SJCRH30 (cell line): ENCODE measurements around the gene ACTN1. TPM values are rescaled to one million over a fixed set of nuclear protein-coding genes. Genes with fewer than 3 reads are reported as not detected.

ENCODE experiments used
- DNase-seq, 2 experiments: peaks; one replicate each; pipeline ENCODE4 v3.0.0-alpha.2; 2015 to 2020
- H3K27ac ChIP-seq: fragments of 250-450 bp; sonication (Bioruptor Pico); 2 replicates; pipeline ENCODE4 v1.5.1; 2020; ENCODE audit warnings: mild to moderate bottlenecking, moderate library complexity
- H3K27me3 ChIP-seq: fragments of 250-450 bp; sonication (Bioruptor Pico); 2 replicates; pipeline ENCODE4 v1.5.1; 2020; ENCODE audit warnings: mild to moderate bottlenecking, moderate library complexity
- H3K36me3 ChIP-seq: fragments of 250-450 bp; sonication (Bioruptor Pico); 2 replicates; pipeline ENCODE4 v1.5.1; 2020; ENCODE audit warnings: mild to moderate bottlenecking, moderate library complexity
- H3K4me1 ChIP-seq: fragments of 250-450 bp; sonication (Bioruptor Pico); 2 replicates; pipeline ENCODE4 v1.5.1; 2020; ENCODE audit warnings: mild to moderate bottlenecking, moderate library complexity
- H3K4me3 ChIP-seq: fragments of 250-450 bp; sonication (Bioruptor Pico); 2 replicates; pipeline ENCODE4 v1.5.1; 2020; ENCODE audit warnings: mild to moderate bottlenecking, moderate library complexity
- H3K9me3 ChIP-seq: fragments of 250-450 bp; sonication (Bioruptor Pico); replicated peaks from 2 replicates; pipeline ENCODE4 v1.5.1; 2020; ENCODE audit warnings: mild to moderate bottlenecking, moderate library complexity
- total RNA-seq: library from RNA; depleted of rRNA; stranded (reverse); fragments of >200 nt; shearing (Covaris generic); gene quantifications from 2 replicates; pipeline ENCODE4 v1.2.3, GENCODE V29; 2014

Gene ACTN1
- total RNA-seq, 1 experiment from 2014 or later = 101 TPM

DNA sequence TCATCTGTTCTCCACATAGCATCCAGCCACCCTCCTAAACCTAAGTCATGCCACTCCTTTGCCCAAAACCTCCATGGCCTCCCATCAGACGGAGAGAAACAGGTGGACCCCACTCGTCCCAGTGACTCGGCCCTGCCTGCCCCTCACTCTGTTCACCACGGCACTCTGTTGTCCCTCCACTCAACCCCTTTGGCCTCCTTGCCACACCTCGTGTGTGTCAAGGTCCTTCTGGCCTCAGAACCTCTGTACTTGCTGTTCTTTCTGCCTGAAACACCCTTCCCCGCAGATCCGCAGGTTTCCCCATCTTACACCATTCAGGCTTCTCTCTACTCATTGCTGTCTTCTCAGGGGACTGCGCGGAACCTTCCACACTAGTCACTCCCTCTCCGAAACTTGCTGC, 24.5 kb upstream of the ACTN1 start:
- H3K9me3 ChIP-seq = no peaks in the 10 kb centered on the region; the same call in 1 of the 2 replicates
- H3K4me1 ChIP-seq = peaks cover 11% of the 10 kb centered on the region; the same call in 1 of the 2 replicates
- no peak for DNase-seq
- no peak overlapping the region for H3K27ac ChIP-seq
- no peak overlapping the region for H3K4me3 ChIP-seq
- H3K27me3 ChIP-seq = no peaks in the 10 kb centered on the region
- no peaks in the 10 kb centered on the region for H3K36me3 ChIP-seq

DNA sequence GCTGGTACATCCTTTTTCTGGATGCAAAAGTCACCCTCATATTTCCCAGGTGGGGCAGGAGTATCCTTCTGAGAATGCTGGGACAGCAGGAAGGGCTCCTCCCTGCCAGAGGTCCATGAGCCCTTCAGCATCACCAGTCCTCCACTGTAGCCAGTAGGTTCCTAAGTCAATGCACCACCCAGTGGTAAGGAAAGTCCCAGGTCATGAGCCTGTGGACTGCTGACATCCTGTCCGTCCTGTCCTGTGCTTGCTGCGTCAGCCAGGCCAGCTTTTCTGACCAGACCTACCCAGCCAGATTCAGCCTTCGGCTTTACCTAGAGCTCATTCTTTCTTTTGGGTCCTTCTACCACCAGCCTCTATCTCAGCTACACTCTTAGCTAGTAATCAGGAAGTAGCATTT, 23.0 kb upstream of the ACTN1 start:
- Histone ChIP-seq H3K9me3 (no peaks in the 10 kb centered on the region; the same call in 1 of the 2 replicates), H3K27ac (no peak overlapping the region), H3K27me3 (no peaks in the 10 kb centered on the region), H3K4me3 (no peak overlapping the region), H3K36me3 (no peaks in the 10 kb centered on the region), H3K4me1 (peaks cover 11% of the 10 kb centered on the region; the same call in 1 of the 2 replicates)
- DNase-seq = no peak

DNA sequence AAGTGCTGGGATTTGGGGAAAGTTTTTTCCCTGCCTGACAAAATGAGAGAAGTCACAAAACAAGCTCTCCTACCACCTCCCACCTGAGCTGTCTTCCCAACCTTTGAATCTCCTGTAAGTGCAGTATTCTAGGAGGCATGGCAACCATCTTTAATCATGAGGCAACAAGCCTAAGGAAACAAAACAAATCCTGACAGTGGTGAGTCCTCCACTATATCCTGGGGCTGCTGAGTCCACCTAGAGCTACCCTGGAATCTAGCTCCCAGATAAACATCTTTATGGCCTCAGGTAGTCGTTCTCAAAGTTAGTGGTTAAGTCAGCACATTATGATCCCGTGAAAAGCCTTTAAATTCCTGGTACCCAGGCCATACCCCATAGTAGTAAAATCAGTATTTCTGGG, 22.3 kb upstream of the ACTN1 start:
- H3K36me3 ChIP-seq = no peaks in the 10 kb centered on the region
- no peak overlapping the region for H3K4me3 ChIP-seq
- H3K9me3 ChIP-seq = no peaks in the 10 kb centered on the region; the same call in 1 of the 2 replicates
- H3K27me3 ChIP-seq = no peaks in the 10 kb centered on the region
- no peak for DNase-seq
- peaks cover 11% of the 10 kb centered on the region; the same call in 1 of the 2 replicates for H3K4me1 ChIP-seq
- no peak overlapping the region for H3K27ac ChIP-seq

DNA sequence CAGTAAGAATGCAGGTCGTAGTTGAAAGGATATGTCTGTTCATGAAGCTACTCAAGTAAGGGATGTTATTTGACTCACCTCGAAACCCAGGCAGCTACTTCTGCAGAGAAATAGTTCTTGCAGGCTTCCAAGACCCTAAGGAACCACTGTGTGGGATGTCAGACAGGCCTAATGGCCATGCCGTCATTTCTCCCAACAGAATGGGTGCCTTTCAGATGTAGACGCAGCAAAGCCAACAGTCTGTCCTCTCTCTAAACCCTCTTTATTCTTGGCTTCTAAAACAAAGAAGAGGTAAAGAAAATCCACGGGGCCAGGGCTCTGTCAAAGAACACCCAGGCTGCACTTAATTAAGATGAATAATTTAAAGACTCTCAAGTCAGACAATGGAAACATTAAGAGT, 19.0 kb upstream of the ACTN1 start:
- H3K27me3 ChIP-seq = no peaks in the 10 kb centered on the region
- H3K4me1 ChIP-seq = no peaks in the 10 kb centered on the region
- no peaks in the 10 kb centered on the region for H3K36me3 ChIP-seq
- no peaks in the 10 kb centered on the region; the same call in 1 of the 2 replicates for H3K9me3 ChIP-seq
- DNase-seq = no peak
- no peak overlapping the region for H3K27ac ChIP-seq
- H3K4me3 ChIP-seq = no peak overlapping the region

DNA sequence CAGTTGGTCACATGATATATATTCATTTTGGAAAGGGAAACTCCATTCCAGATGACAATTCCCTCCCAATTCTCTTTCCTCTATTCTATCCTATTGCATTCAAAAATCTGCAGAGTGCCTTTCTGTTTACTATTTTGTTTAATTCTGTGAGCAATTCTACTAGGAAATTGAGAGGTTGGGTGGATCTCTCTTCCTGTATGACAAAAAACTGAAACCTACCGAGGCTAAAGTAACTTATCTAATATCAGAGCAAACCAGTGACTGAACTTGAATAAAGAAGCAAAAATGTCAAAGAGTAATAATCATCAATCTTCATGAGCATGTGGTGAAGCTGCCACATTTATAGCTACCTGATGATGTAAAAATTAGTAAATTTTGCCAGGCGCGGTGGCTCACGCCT, 16.6 kb upstream of the ACTN1 start:
- H3K4me3 ChIP-seq = no peak overlapping the region

DNA sequence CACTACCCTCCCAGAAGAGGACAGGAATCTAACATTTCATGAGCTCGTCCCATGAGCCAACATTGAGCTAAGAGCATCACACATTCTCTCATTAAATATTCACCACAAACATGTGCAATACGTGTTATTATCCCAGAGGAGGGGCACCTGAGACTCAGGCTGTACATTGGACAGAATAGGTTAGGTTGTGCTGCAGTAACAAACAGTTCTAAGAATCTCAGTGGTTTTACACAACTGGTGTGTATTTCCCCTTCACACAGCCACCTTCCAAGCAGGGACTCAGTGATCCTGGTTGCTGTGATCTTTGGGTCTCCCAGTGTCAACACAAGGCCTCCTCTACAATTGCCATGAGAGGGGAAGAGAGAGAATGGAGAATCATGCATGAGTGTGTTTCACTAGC, 15.0 kb upstream of the ACTN1 start:
- no peaks in the 10 kb centered on the region for H3K4me1 ChIP-seq
- no peaks in the 10 kb centered on the region for H3K36me3 ChIP-seq
- no peak overlapping the region for H3K4me3 ChIP-seq
- no peaks in the 10 kb centered on the region for H3K27me3 ChIP-seq
- no peak for DNase-seq
- no peaks in the 10 kb centered on the region for H3K9me3 ChIP-seq
- H3K27ac ChIP-seq = no peak overlapping the region

More for the DNA sequence above, 16.6 kb upstream of the ACTN1 start:
- H3K27ac ChIP-seq = no peak overlapping the region
- no peak for DNase-seq
- no peaks in the 10 kb centered on the region for H3K27me3 ChIP-seq
- H3K36me3 ChIP-seq = no peaks in the 10 kb centered on the region
- H3K4me1 ChIP-seq = no peaks in the 10 kb centered on the region
- H3K9me3 ChIP-seq = no peaks in the 10 kb centered on the region; the same call in 1 of the 2 replicates

DNA sequence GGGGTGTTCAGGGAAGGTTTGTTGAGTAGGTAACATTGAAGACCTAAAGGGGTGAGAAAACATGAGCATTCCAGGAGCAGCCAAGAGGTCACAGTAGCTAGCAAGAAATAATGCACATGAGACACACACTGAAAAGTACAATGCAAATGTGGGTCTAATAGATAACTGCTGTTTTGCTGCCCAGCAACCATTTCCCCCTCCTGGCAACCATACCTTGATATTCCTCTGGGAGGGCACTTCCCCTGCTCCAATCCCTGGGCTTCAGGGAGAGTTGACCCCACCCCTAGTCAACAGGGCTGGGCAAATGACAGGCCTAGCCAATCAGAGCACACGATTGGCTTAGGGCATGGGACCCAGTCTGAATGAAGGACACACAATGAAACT, 8.5 kb upstream of the ACTN1 start:
- DNase-seq = peak in 1 of 2 experiments; percentile 51
- Histone ChIP-seq H3K4me3 (no peak overlapping the region), H3K27ac (no peak overlapping the region), H3K27me3 (no peaks in the 10 kb centered on the region), H3K9me3 (no peaks in the 10 kb centered on the region), H3K4me1 (0 out of 2 replicates have a peak, but pooled peaks cover 3% of the 10 kb centered on the region), H3K36me3 (no peaks in the 10 kb centered on the region)

DNA sequence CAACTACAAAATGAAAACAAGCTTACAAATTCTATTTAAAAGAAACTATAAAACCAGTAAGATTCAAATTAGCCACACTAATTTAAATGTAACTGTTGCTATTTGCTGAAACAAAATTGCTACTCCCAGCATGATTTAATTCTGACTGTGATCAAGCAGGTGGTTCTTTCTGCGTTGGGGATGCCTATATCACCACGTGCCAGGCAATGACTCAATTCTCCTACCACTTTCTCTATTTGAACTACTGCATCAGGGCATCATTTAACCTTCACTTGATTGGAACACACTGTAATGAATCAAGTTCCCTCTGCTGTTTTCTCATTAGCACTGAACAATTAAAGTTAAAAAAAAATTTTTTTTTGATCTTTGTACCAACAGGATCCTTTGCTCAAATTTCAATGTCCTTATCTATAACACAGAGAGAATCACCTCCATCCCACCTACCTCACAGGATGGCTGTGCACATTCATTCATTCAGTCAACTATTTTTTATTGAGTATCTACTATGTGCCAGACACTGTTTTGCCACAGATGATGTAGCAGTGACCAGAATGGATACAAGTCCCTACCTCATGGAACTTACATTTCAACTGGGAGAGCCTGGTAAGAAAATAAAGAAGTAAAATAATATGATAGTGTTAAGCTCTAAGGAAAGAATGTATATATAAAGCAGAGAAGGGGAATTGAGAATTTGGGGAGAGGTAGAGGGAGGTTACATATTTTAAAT, 8.0 kb upstream of the ACTN1 start:
- Histone ChIP-seq H3K36me3 (no peaks in the 10 kb centered on the region), H3K4me3 (no peak overlapping the region), H3K27ac (no peak overlapping the region), H3K9me3 (no peaks in the 10 kb centered on the region), H3K27me3 (no peaks in the 10 kb centered on the region), H3K4me1 (0 out of 2 replicates have a peak, but pooled peaks cover 3% of the 10 kb centered on the region)
- DNase-seq = no peak

DNA sequence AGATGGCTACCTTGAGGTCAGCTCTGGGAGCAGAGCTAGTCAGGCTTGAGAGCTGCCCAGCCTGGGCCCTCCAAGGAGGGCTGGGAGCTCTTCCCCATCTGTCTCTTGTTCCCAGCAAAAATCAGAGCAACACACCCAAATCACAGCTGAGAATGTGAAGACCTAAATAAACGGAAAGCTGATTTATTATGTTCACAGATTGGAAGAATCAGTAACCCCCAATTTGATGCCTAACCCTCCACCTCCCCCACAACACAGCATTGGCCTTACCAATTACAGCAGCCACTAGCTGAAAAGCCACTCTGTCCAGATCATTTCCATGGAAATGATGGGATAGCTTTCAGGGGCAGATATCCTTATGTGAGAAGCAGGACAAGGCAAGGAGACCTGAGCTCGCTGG, 7.1 kb upstream of the ACTN1 start:
- no peaks in the 10 kb centered on the region for H3K9me3 ChIP-seq
- no peak overlapping the region for H3K27ac ChIP-seq
- H3K4me3 ChIP-seq = no peak overlapping the region
- no peaks in the 10 kb centered on the region for H3K36me3 ChIP-seq
- no peak for DNase-seq
- H3K4me1 ChIP-seq = 0 out of 2 replicates have a peak, but pooled peaks cover 3% of the 10 kb centered on the region
- no peaks in the 10 kb centered on the region for H3K27me3 ChIP-seq

DNA sequence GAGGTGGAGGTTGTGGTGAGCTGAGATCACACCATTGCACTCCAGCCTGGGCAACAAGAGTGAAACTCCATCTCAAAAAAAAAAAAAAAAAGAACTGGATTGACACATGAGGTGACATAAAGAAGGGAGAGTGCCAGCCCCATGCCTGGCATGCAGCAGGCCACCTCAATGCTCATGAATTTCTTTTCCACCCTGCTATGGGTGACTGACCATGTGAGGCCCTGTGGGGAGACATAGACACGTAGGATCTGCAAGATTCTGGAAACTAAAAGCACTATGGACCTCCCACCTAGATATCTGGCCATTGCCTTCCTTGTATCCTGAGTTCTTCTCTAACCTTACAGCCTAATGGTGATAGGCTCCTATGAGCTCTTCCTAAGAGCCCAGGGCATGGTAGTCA, 5.6 kb upstream of the ACTN1 start:
- H3K36me3 ChIP-seq = no peaks in the 10 kb centered on the region
- no peak for DNase-seq

DNA sequence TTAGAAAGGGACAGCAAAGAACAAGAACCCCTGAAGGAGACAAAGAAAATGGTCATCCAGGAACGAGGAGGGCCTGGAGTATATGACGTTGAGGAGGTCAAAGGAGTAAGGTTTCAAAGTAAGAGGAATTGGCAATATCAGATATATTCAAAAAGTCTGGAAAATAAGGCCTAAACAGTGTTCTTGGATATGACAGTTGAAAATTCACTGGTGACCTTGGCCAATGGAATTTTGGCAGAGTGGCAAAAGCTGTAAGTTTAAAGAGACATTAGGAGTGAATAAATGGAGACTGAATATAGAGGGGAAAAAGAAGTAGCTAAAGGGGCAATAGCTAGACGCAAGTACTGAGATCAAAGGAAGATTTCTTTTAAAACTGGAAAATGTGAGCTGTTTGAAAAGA, 4.1 kb upstream of the ACTN1 start:
- no peak overlapping the region for H3K4me3 ChIP-seq
- H3K9me3 ChIP-seq = no peaks in the 10 kb centered on the region
- no peak overlapping the region for H3K27ac ChIP-seq
- H3K36me3 ChIP-seq = no peaks in the 10 kb centered on the region
- H3K27me3 ChIP-seq = no peaks in the 10 kb centered on the region
- DNase-seq = no peak
- H3K4me1 ChIP-seq = peaks cover 4% of the 10 kb centered on the region; the same call in 1 of the 2 replicates

More for the DNA sequence above, 5.6 kb upstream of the ACTN1 start:
- no peak overlapping the region for H3K27ac ChIP-seq
- H3K27me3 ChIP-seq = no peaks in the 10 kb centered on the region
- no peaks in the 10 kb centered on the region for H3K9me3 ChIP-seq
- H3K4me1 ChIP-seq = peaks cover 5% of the 10 kb centered on the region; the same call in 1 of the 2 replicates
- no peak overlapping the region for H3K4me3 ChIP-seq

DNA sequence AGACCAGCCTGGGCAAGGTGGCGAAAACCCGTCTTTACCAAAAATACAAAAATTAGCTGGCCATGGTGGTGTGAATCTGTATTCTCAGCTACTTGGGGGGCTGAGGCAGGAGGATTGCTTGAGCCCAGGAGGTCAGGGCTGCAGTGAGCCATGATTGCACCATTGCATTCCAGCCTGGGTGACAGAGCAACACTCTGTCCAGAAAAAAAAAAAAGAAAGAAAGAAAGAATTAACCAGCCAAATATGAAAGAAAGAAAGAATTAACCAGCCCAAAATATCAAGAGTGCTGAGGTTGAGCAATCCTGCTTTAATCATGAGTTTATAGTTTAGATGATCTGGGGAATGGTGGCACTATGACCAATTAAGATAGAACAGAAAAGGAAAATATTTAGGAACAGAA, 3.5 kb upstream of the ACTN1 start:
- no peak overlapping the region for H3K27ac ChIP-seq
- no peak for DNase-seq
- peaks cover 3% of the 10 kb centered on the region; the same call in 1 of the 2 replicates for H3K4me1 ChIP-seq

DNA sequence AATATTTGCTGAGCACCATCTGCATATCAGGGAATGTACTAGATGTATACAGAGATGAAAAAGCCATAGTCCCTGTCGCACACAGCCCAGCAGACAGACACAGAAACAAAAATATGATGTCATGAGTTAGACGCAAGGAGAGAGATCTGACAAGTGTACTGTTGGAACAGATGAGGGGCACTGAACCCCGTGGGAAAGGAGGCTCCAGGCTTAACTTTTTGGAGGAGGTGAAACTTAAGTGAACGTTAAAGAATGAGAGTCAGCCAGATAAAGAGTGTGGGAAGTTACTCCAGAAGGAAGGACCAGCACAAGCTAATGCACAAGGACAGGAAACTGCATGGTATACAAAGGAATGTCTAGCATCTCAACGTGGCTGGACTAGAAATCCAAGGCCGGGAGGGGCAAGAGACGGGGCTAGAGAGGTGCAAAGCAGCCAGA, 2.5 kb upstream of the ACTN1 start:
- no peaks in the 10 kb centered on the region for H3K9me3 ChIP-seq
- H3K4me3 ChIP-seq = no peak overlapping the region
- H3K27me3 ChIP-seq = no peaks in the 10 kb centered on the region
- H3K27ac ChIP-seq = no peak overlapping the region
- no peak for DNase-seq
- peaks cover 7% of the 10 kb centered on the region for H3K4me1 ChIP-seq
- H3K36me3 ChIP-seq = 0 out of 2 replicates have a peak, but pooled peaks cover 2% of the 10 kb centered on the region

More for the DNA sequence above, 3.5 kb upstream of the ACTN1 start:
- H3K9me3 ChIP-seq = no peaks in the 10 kb centered on the region
- H3K27me3 ChIP-seq = no peaks in the 10 kb centered on the region
- H3K36me3 ChIP-seq = no peaks in the 10 kb centered on the region
- no peak overlapping the region for H3K4me3 ChIP-seq

DNA sequence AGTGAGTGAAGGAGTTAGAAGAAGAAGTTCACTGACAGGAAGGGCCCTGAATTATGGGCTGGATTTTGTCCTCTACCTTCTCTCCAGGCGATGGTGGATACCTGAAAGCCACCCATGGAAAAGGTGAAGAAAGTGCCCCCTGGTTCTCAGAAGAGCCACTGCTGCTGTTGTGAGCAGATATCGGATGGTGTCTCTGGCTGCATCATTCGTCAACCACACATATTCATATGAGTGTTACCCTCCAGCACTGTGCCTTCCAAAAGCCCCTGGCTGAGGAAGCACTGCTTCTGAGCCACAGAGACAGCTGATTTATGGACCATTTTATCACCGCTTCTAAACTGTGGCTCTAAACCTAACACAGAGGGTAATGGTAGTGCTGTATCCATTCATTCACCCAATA, 2.0 kb upstream of the ACTN1 start:
- Histone ChIP-seq H3K27ac (no peak overlapping the region), H3K9me3 (no peaks in the 10 kb centered on the region)
- DNase-seq = no peak

DNA sequence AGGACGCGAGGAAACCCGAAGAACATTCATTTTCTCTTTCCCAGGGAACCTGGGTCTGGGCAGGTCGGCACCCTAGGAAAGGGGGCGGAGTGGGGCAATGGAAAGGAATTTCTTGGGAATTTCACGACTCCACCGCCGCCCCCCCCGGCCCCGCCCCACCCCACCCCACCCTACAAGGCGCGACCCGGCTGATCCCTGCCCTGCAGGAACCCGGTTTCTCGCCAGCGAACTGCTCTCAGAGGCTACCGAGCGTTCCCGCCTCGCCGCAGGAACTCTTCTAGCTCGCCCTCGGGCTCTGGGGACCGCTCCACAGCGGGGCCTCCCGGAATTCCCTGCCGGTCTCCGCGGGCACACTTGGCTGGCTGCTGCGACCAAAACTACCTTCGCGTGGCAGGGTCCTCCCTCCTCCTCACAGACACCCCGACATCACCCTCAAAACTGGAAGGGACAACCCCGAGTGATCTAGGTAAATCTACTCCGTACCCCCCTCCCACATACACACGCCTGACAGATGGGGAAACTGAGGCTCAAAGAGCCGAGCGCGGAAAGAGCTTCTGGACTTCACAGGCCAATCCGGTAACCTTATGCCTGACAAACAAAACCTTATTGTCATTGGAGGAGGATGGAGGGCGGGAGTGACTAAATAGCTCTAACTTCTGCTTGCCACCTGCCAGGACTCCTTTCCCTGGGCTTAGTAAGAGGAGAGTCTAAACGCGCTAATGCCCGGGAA, 785 bp upstream of the ACTN1 start:
- Histone ChIP-seq H3K4me1 (peaks cover 11% of the 10 kb centered on the region), H3K27ac (peak overlapping the region; percentile 79), H3K27me3 (no peaks in the 10 kb centered on the region), H3K9me3 (no peaks in the 10 kb centered on the region), H3K4me3 (peak overlapping the region; percentile 81), H3K36me3 (peaks cover 12% of the 10 kb centered on the region)
- peak; percentile 48 to 69 for DNase-seq

More for the DNA sequence above, 2.0 kb upstream of the ACTN1 start:
- Histone ChIP-seq H3K4me3 (no peak overlapping the region), H3K27me3 (no peaks in the 10 kb centered on the region), H3K36me3 (peaks cover 2% of the 10 kb centered on the region; the same call in 1 of the 2 replicates), H3K4me1 (peaks cover 8% of the 10 kb centered on the region)
